NT2/D1 (cell line): ENCODE results near the gene STXBP2.

Experiments
- DNase-seq: peaks from one replicate; pipeline ENCODE4 v3.0.0-alpha.2; 2011; ENCODE audit warnings: low read depth, low spot score
- H3K27me3 ChIP-seq: 2 replicates; pipeline ENCODE4 v1.6.0; 2011; ENCODE audit warnings: mild to moderate bottlenecking; ENCODE audit not compliant: insufficient read length, insufficient read depth
- H3K36me3 ChIP-seq: 2 replicates; pipeline ENCODE4 v1.6.1; 2011; ENCODE audit warnings: mild to moderate bottlenecking, low read length, mixed read lengths; ENCODE audit not compliant: insufficient read depth, insufficient read length
- H3K4me1 ChIP-seq: 2 replicates; pipeline ENCODE4 v1.5.1; 2011; ENCODE audit not compliant: insufficient read depth, insufficient read length
- H3K4me3 ChIP-seq: 2 replicates; pipeline ENCODE4 v1.5.1; 2011; ENCODE audit warnings: low read depth; ENCODE audit not compliant: insufficient read length
- H3K9ac ChIP-seq: 2 replicates; pipeline ENCODE4 v1.6.0; 2011; ENCODE audit warnings: low read depth; ENCODE audit not compliant: insufficient read length
- H3K9me3 ChIP-seq: 2 replicates; pipeline ENCODE4 v1.5.1; 2011; ENCODE audit warnings: mild to moderate bottlenecking, low read length; ENCODE audit not compliant: insufficient read depth
- SUZ12 ChIP-seq: IDR thresholded peaks from 2 replicates; pipeline ENCODE4 v1.6.1; 2011; ENCODE audit not compliant: insufficient read length, insufficient read depth; ENCODE audit errors: extremely low read depth
- YY1 ChIP-seq: IDR thresholded peaks from 2 replicates; pipeline ENCODE4 v1.6.1; 2011; ENCODE audit not compliant: insufficient read length, insufficient read depth
- ZNF274 ChIP-seq: IDR thresholded peaks from 2 replicates; pipeline ENCODE4 v1.6.1; 2011; ENCODE audit warnings: mild to moderate bottlenecking, low read depth, low read length

The STXBP2 gene

GRCh38 chr19:7652061-7652641 lies 15.2 kb downstream of the STXBP2 start:
- H3K4me1 ChIP-seq, result peaks cover 5% of the 10 kb centered on the region
- peak overlapping the region; percentile 29 for H3K9ac ChIP-seq
- peak; percentile 66 for DNase-seq
- H3K27me3 ChIP-seq, result peaks cover 27% of the 10 kb centered on the region
- H3K36me3 ChIP-seq, result peaks cover 9% of the 10 kb centered on the region
- H3K4me3 ChIP-seq, result peak overlapping the region; percentile 8
- no peaks in the 10 kb centered on the region for H3K9me3 ChIP-seq
- TF ChIP-seq ZNF274 (no peak), YY1 (no peak), SUZ12 (no peak)

- Histone ChIP-seq H3K4me3 (no peak overlapping the region), H3K4me1 (peaks cover 8% of the 10 kb centered on the region), H3K27me3 (peaks cover 27% of the 10 kb centered on the region), H3K9ac (no peak overlapping the region), H3K9me3 (no peaks in the 10 kb centered on the region), H3K36me3 (no peaks in the 10 kb centered on the region)
- no peak for DNase-seq
- no peak for TF ChIP-seq SUZ12
- TF ChIP-seq YY1, result no peak
- TF ChIP-seq ZNF274, result no peak
Observed at GRCh38 chr19:7654401-7654800, 17.5 kb downstream of the STXBP2 start.

- H3K36me3 ChIP-seq, result no peaks in the 10 kb centered on the region
- peaks cover 21% of the 10 kb centered on the region for H3K27me3 ChIP-seq
- H3K9me3 ChIP-seq, result no peaks in the 10 kb centered on the region
- no peak for TF ChIP-seq SUZ12
- TF ChIP-seq ZNF274, result no peak
- TF ChIP-seq YY1, result no peak
- no peak overlapping the region for H3K4me3 ChIP-seq
- peaks cover 4% of the 10 kb centered on the region for H3K4me1 ChIP-seq
- no peak for DNase-seq
- no peak overlapping the region for H3K9ac ChIP-seq
Observed at GRCh38 chr19:7655581-7655980, 18.7 kb downstream of the STXBP2 start.

- Histone ChIP-seq H3K27me3 (peaks cover 12% of the 10 kb centered on the region), H3K4me3 (no peak overlapping the region), H3K36me3 (no peaks in the 10 kb centered on the region), H3K9me3 (no peaks in the 10 kb centered on the region), H3K9ac (no peak overlapping the region), H3K4me1 (peaks cover 4% of the 10 kb centered on the region)
- no peak for DNase-seq
- no peak for TF ChIP-seq SUZ12
- no peak for TF ChIP-seq YY1
- TF ChIP-seq ZNF274, result no peak
Observed at GRCh38 chr19:7657131-7657751, 20.3 kb downstream of the STXBP2 start.

- DNase-seq, result no peak
- Histone ChIP-seq H3K36me3 (no peaks in the 10 kb centered on the region), H3K9me3 (no peaks in the 10 kb centered on the region), H3K4me3 (no peak overlapping the region), H3K9ac (no peak overlapping the region), H3K27me3 (peaks cover 7% of the 10 kb centered on the region), H3K4me1 (peaks cover 4% of the 10 kb centered on the region)
- TF ChIP-seq ZNF274 (no peak), YY1 (no peak), SUZ12 (no peak)
Observed at GRCh38 chr19:7658219-7658686, 21.3 kb downstream of the STXBP2 start.

- Histone ChIP-seq H3K9me3 (no peaks in the 10 kb centered on the region), H3K4me3 (no peak overlapping the region), H3K27me3 (peaks cover 3% of the 10 kb centered on the region), H3K4me1 (peaks cover 4% of the 10 kb centered on the region), H3K9ac (no peak overlapping the region), H3K36me3 (no peaks in the 10 kb centered on the region)
- no peak for TF ChIP-seq YY1
- no peak for TF ChIP-seq ZNF274
- no peak for TF ChIP-seq SUZ12
- no peak for DNase-seq
Observed at GRCh38 chr19:7661744-7662538, 25.0 kb downstream of the STXBP2 start.

- H3K9me3 ChIP-seq, result no peaks in the 10 kb centered on the region
- peaks cover 3% of the 10 kb centered on the region for H3K27me3 ChIP-seq
- DNase-seq, result no peak
- H3K36me3 ChIP-seq, result no peaks in the 10 kb centered on the region
- H3K9ac ChIP-seq, result no peak overlapping the region
- H3K4me1 ChIP-seq, result no peaks in the 10 kb centered on the region
- TF ChIP-seq SUZ12 (no peak), YY1 (no peak), ZNF274 (no peak)
- H3K4me3 ChIP-seq, result no peak overlapping the region
Observed at GRCh38 chr19:7662657-7663056, 25.7 kb downstream of the STXBP2 start.
